GM12891 (cell line): ENCODE measurements around the gene SPATA16.

Experiments
- POLR2A ChIP-seq: IDR thresholded peaks from 2 replicates; pipeline ENCODE4 v1.6.1; 2011; ENCODE audit warnings: low read depth, low read length, control low read depth
- POLR2AphosphoS5 ChIP-seq: IDR thresholded peaks from 2 replicates; pipeline ENCODE4 v1.6.1; 2011; ENCODE audit warnings: low read depth, low read length, control low read depth
- TAF1 ChIP-seq: IDR thresholded peaks from 2 replicates; pipeline ENCODE4 v1.6.1; 2011; ENCODE audit warnings: low read depth, low read length, control low read depth

- TF ChIP-seq POLR2A (no peak), TAF1 (no peak), POLR2AphosphoS5 (no peak)
Observed at GRCh38 chr3:172951511-172951910, 189.5 kb downstream of the SPATA16 start.
